Astrocyte (in vitro differentiated cells and primary cell): Measurements from ENCODE around the gene PODNL1.
"Not testable (repeated sequence)": the region's sequence is repeated elsewhere in the genome, so short reads cannot be mapped to it uniquely, and the experiment has no call there.

Experiments used
- EZH2 ChIP-seq: IDR thresholded peaks from 2 replicates; pipeline ENCODE4 v1.6.1; 2012; ENCODE audit warnings: mild to moderate bottlenecking, low read length, inconsistent platforms; ENCODE audit not compliant: insufficient read depth
- TF ChIP-seq, protein P1 (sequence below): IDR thresholded peaks from 2 replicates; pipeline ENCODE4 v1.5.1; 2011; ENCODE audit warnings: low read depth, mild to moderate bottlenecking, inconsistent platforms, low read length, moderate library complexity; ENCODE audit not compliant: insufficient read depth

DNA sequence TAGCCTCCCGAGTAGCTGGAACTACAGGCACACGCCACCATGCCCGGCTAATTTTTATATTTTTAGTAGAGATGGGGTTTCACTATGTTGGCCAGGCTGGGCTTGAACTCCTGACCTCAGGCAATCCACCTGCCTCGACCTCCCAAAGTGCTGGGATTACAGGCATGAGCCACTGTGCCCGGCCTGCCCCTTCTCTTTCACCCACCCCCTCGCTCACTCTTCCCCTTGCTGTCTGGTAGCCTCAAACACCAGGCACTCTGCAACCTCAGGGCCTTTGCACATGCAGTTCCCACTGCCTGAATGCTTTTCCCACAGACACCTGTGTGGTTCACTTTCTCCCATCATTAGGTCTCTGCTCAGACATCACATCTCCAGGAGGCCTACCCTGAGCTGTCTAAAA lies 16.1 kb downstream of the PODNL1 start:
- TF ChIP-seq, protein P1, sequence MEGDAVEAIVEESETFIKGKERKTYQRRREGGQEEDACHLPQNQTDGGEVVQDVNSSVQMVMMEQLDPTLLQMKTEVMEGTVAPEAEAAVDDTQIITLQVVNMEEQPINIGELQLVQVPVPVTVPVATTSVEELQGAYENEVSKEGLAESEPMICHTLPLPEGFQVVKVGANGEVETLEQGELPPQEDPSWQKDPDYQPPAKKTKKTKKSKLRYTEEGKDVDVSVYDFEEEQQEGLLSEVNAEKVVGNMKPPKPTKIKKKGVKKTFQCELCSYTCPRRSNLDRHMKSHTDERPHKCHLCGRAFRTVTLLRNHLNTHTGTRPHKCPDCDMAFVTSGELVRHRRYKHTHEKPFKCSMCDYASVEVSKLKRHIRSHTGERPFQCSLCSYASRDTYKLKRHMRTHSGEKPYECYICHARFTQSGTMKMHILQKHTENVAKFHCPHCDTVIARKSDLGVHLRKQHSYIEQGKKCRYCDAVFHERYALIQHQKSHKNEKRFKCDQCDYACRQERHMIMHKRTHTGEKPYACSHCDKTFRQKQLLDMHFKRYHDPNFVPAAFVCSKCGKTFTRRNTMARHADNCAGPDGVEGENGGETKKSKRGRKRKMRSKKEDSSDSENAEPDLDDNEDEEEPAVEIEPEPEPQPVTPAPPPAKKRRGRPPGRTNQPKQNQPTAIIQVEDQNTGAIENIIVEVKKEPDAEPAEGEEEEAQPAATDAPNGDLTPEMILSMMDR: not testable (repeated sequence)
- not testable (repeated sequence) for TF ChIP-seq EZH2
